Muscle layer of duodenum (tissue), 2 donors: Measurements from ENCODE around the gene CLSTN2.

Source experiments
- H3K27ac ChIP-seq: one replicate; pipeline ENCODE4 v1.7.0; 2013; ENCODE audit warnings: mild to moderate bottlenecking, low read length
- H3K27me3 ChIP-seq: one replicate; pipeline ENCODE4 v1.7.0; 2013; ENCODE audit warnings: low read depth, mild to moderate bottlenecking, control low read depth, low read length
- H3K36me3 ChIP-seq, 2 donors: one replicate each; pipeline ENCODE4 v1.7.0; 2013; ENCODE audit warnings: low read length in 2 of 2, control low read depth in 1 of 2, mild to moderate bottlenecking in 1 of 2; ENCODE audit not compliant: insufficient read depth in 2 of 2, control insufficient read depth in 1 of 2
- H3K4me1 ChIP-seq, 2 donors: one replicate each; pipeline ENCODE4 v1.7.0; 2013; ENCODE audit warnings: low read length in 2 of 2, mild to moderate bottlenecking in 2 of 2, control low read depth in 1 of 2, moderate library complexity in 1 of 2; ENCODE audit not compliant: insufficient read depth in 2 of 2, control insufficient read depth in 1 of 2
- H3K4me3 ChIP-seq, 2 donors: one replicate each; pipeline ENCODE4 v1.7.0; 2013; ENCODE audit warnings: low read length in 2 of 2, low read depth in 1 of 2, mild to moderate bottlenecking in 1 of 2
- H3K9me3 ChIP-seq, 2 donors: one replicate each; pipeline ENCODE4 v1.7.0; 2013; ENCODE audit warnings: low read length in 2 of 2, control low read depth in 1 of 2, mild to moderate bottlenecking in 1 of 2; ENCODE audit not compliant: control insufficient read depth in 1 of 2
- donor health status: healthy.

Gene CLSTN2

GRCh38 chr3:140341203-140341602 is 406.2 kb downstream of the CLSTN2 start:
- H3K27ac ChIP-seq: no peak overlapping the region
- no peaks in the 10 kb centered on the region for H3K4me1 ChIP-seq
- no peak overlapping the region for H3K4me3 ChIP-seq
- H3K36me3 ChIP-seq: no peaks in the 10 kb centered on the region
- H3K9me3 ChIP-seq: no peaks in the 10 kb centered on the region
- H3K27me3 ChIP-seq: no peaks in the 10 kb centered on the region

GRCh38 chr3:140341817-140342403 is 406.9 kb downstream of the CLSTN2 start:
- no peaks in the 10 kb centered on the region for H3K27me3 ChIP-seq
- no peaks in the 10 kb centered on the region for H3K4me1 ChIP-seq
- H3K9me3 ChIP-seq: no peaks in the 10 kb centered on the region
- H3K36me3 ChIP-seq: no peaks in the 10 kb centered on the region
- H3K4me3 ChIP-seq: no peak overlapping the region
- H3K27ac ChIP-seq: no peak overlapping the region

GRCh38 chr3:140342668-140343067 is 407.7 kb downstream of the CLSTN2 start:
- no peaks in the 10 kb centered on the region for H3K9me3 ChIP-seq
- no peak overlapping the region for H3K4me3 ChIP-seq
- H3K27ac ChIP-seq: no peak overlapping the region
- H3K27me3 ChIP-seq: no peaks in the 10 kb centered on the region
- no peaks in the 10 kb centered on the region for H3K4me1 ChIP-seq
- no peaks in the 10 kb centered on the region for H3K36me3 ChIP-seq

GRCh38 chr3:140343211-140344081 is 408.5 kb downstream of the CLSTN2 start:
- Histone ChIP-seq H3K27me3 (no peaks in the 10 kb centered on the region), H3K4me3 (no peak overlapping the region), H3K9me3 (no peaks in the 10 kb centered on the region), H3K4me1 (no peaks in the 10 kb centered on the region), H3K27ac (no peak overlapping the region), H3K36me3 (no peaks in the 10 kb centered on the region)

GRCh38 chr3:140344082-140344454 is 409.1 kb downstream of the CLSTN2 start:
- Histone ChIP-seq H3K27me3 (no peaks in the 10 kb centered on the region), H3K36me3 (no peaks in the 10 kb centered on the region), H3K4me3 (no peak overlapping the region), H3K27ac (no peak overlapping the region), H3K9me3 (no peaks in the 10 kb centered on the region), H3K4me1 (no peaks in the 10 kb centered on the region)

- no peaks in the 10 kb centered on the region for H3K27me3 ChIP-seq
- H3K4me3 ChIP-seq: no peak overlapping the region
- no peaks in the 10 kb centered on the region for H3K9me3 ChIP-seq
- H3K27ac ChIP-seq: no peak overlapping the region
- no peaks in the 10 kb centered on the region for H3K4me1 ChIP-seq
- no peaks in the 10 kb centered on the region for H3K36me3 ChIP-seq
Observed at GRCh38 chr3:140344601-140345205, 409.7 kb downstream of the CLSTN2 start.

GRCh38 chr3:140347151-140347550 is 412.2 kb downstream of the CLSTN2 start:
- H3K36me3 ChIP-seq: no peaks in the 10 kb centered on the region
- H3K4me1 ChIP-seq: no peaks in the 10 kb centered on the region
- H3K4me3 ChIP-seq: no peak overlapping the region
- no peaks in the 10 kb centered on the region for H3K9me3 ChIP-seq
- H3K27ac ChIP-seq: no peak overlapping the region
- H3K27me3 ChIP-seq: no peaks in the 10 kb centered on the region

- no peaks in the 10 kb centered on the region for H3K36me3 ChIP-seq
- no peak overlapping the region for H3K4me3 ChIP-seq
- H3K4me1 ChIP-seq: no peaks in the 10 kb centered on the region
- no peaks in the 10 kb centered on the region for H3K9me3 ChIP-seq
- no peaks in the 10 kb centered on the region for H3K27me3 ChIP-seq
- H3K27ac ChIP-seq: no peak overlapping the region
Observed at GRCh38 chr3:140349938-140350337, 415.0 kb downstream of the CLSTN2 start.

GRCh38 chr3:140351466-140351865 is 416.5 kb downstream of the CLSTN2 start:
- no peaks in the 10 kb centered on the region for H3K27me3 ChIP-seq
- no peaks in the 10 kb centered on the region for H3K4me1 ChIP-seq
- no peak overlapping the region for H3K27ac ChIP-seq
- H3K4me3 ChIP-seq: no peak overlapping the region
- no peaks in the 10 kb centered on the region for H3K9me3 ChIP-seq
- H3K36me3 ChIP-seq: no peaks in the 10 kb centered on the region

- Histone ChIP-seq H3K9me3 (no peaks in the 10 kb centered on the region), H3K36me3 (no peaks in the 10 kb centered on the region), H3K4me3 (no peak overlapping the region), H3K4me1 (no peaks in the 10 kb centered on the region), H3K27me3 (no peaks in the 10 kb centered on the region), H3K27ac (no peak overlapping the region)
Observed at GRCh38 chr3:140355481-140355880, 420.5 kb downstream of the CLSTN2 start.

- no peaks in the 10 kb centered on the region for H3K36me3 ChIP-seq
- H3K4me1 ChIP-seq: no peaks in the 10 kb centered on the region
- no peaks in the 10 kb centered on the region for H3K27me3 ChIP-seq
- H3K27ac ChIP-seq: no peak overlapping the region
- no peak overlapping the region for H3K4me3 ChIP-seq
- H3K9me3 ChIP-seq: no peaks in the 10 kb centered on the region
Observed at GRCh38 chr3:140358686-140359085, 423.7 kb downstream of the CLSTN2 start.
